GM21786 (cell line): ENCODE results near the gene P4HB.

Source experiments
- ATAC-seq: cut with Tn5 transposase; IDR thresholded peaks from one replicate; pipeline ENCODE4 v1.9.1; 2021; ENCODE audit not compliant: unreplicated experiment

The P4HB gene

GRCh38 chr17:81859906-81860755 is at the start of gene P4HB:
P4HB (minus strand) TSS chr17:81860535; CDS start chr17:81860471, 64 bp downstream.
- ATAC-seq: no peak

GRCh38 chr17:81909231-81909630 is 48.9 kb upstream of the P4HB start:
- ATAC-seq: no peak

- no peak for ATAC-seq
These were observed 48.5 kb upstream of the P4HB start for GRCh38 chr17:81908793-81909192.

- no peak for ATAC-seq
These were observed 47.1 kb upstream of the P4HB start for GRCh38 chr17:81907219-81908145.

- no peak for ATAC-seq
These were observed 46.3 kb upstream of the P4HB start for GRCh38 chr17:81906476-81907218.

GRCh38 chr17:81905993-81906392 is 45.7 kb upstream of the P4HB start:
- no peak for ATAC-seq

GRCh38 chr17:81905424-81905875 is 45.1 kb upstream of the P4HB start:
- no peak for ATAC-seq

- no peak for ATAC-seq
These were observed 44.5 kb upstream of the P4HB start for GRCh38 chr17:81904600-81905423.

- ATAC-seq: no peak
These were observed 43.7 kb upstream of the P4HB start for GRCh38 chr17:81903896-81904599.

- ATAC-seq: no peak
These were observed 43.1 kb upstream of the P4HB start for GRCh38 chr17:81903415-81903831.

- ATAC-seq: no peak
These were observed 42.5 kb upstream of the P4HB start for GRCh38 chr17:81902653-81903414.

GRCh38 chr17:81902023-81902652 is 41.8 kb upstream of the P4HB start, which contains the start of gene NPB:
NPB (plus strand) TSS chr17:81902238; CDS start chr17:81902278, 40 bp downstream.
- ATAC-seq: no peak

- ATAC-seq: no peak
These were observed 41.1 kb upstream of the P4HB start for GRCh38 chr17:81901167-81902022.

GRCh38 chr17:81900181-81900820 is 40.0 kb upstream of the P4HB start:
- ATAC-seq: no peak

GRCh38 chr17:81899514-81900166 is 39.3 kb upstream of the P4HB start:
- ATAC-seq: no peak

GRCh38 chr17:81898885-81899284 is 38.5 kb upstream of the P4HB start:
- ATAC-seq: no peak
